ENCODE measurements around the gene NTRK1. TPM values are rescaled to one million over a fixed set of nuclear protein-coding genes. Genes with fewer than 3 reads are reported as not detected.

Gene NTRK1
- total and polyA plus RNA-seq, 2 donors (not counting 1 experiment from before 2014, with no cell fraction given), result not detected

DNA sequence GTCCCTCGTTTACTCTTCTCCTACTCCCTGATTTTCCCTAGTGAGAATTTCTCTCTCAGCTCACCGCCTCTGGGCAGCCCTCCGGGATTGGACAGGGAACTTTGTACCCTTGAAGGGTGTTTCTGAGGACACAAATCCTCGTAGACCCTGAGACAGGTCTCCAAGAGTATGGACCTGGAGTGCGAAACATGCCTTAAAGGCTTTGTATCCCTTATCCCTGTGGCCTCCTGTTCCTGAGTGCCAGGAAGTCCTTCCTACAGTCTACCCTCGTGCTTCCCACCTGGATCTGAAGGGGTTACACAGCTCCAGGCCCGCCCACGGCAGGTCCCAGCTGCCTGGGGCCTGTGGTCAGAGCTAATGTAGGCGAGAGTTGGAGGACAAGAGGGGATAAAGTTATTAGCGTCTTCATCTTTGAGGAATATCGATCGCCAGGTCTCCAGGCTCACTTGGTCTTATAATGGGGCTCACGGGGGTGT, 25.3 kb downstream of the NTRK1 start:
- Histone ChIP-seq H3K4me1 (ENCODE audit: control insufficient read depth, extremely low read depth, insufficient read depth, low read length) (no peaks in the 10 kb centered on the region), H3K79me2 (ENCODE audit: control insufficient read depth, insufficient read depth, low read length) (no peaks in the 10 kb centered on the region), H3K4me3 (replicated peaks in 1 of 4; ENCODE audit: control extremely low read depth in 1 of 4, insufficient read depth in 1 of 4, low read depth in 3 of 4, low read length in 4 of 4) (no peak overlapping the region), H4K20me1 (ENCODE audit: control insufficient read depth, extremely low read depth, insufficient read depth, low read length) (no peaks in the 10 kb centered on the region), H3K9ac (ENCODE audit: insufficient read depth, low read length) (no peak overlapping the region), H3K27ac (ENCODE audit: insufficient read depth, low read length) (no peak overlapping the region), H3K4me2 (ENCODE audit: extremely low read depth, insufficient read depth, low read length) (no peak overlapping the region), H3K36me3 (ENCODE audit: control insufficient read depth, insufficient read depth, low read length) (no peaks in the 10 kb centered on the region), H3K9me3 (ENCODE audit: control insufficient read depth, insufficient read depth, low read depth, low read length) (no peaks in the 10 kb centered on the region), H3K27me3 (ENCODE audit: control insufficient read depth, insufficient read depth, low read length) (peaks cover 54% of the 10 kb centered on the region), H2AFZ (ENCODE audit: low read length) (no peak overlapping the region)
- DNase-seq (ENCODE audit: low read depth in 2 of 2), result peak in 1 of 2 donors; percentile 18
- TF ChIP-seq EZH2 (IDR thresholded peaks at IDR 0.05; ENCODE audit: low read length, missing control alignments), result no peak

DNA sequence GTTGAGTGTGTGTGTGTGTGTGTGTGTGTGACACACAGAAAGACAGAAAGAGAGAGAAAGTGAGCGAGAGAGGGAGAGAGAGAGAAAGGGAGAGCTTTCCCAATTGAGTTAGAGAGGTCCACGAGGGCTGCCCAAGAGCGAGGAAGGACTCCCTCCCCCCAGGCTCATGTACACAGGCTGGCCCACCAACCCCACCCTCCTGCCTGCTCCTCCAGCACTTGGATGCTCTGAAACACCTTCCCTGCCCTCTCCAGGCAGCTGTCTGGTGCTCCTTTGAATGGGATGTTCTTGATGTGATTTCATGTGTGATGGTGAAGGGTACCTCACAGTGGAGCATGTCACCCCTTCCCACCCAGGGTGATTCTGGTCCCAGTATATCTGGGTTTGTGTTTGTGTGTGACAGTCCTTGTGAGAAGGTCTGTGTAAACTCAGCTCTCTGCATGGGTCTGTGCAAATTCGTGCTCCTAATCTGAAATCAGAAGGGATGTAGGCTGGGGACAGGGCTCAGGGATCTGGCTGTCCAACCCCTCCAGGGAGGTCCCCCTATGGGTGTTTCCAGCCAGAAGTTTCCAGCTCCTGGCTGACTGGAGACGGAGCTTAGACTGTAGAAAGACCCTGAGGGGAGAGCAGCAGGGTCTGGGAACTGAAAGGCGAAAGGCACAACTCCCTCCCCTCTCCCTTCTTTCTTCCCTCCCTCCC, 26.1 kb downstream of the NTRK1 start:
- peaks cover 48% of the 10 kb centered on the region for H3K27me3 ChIP-seq (ENCODE audit: control insufficient read depth, insufficient read depth, low read length)
- H3K4me2 ChIP-seq (ENCODE audit: extremely low read depth, insufficient read depth, low read length), result no peak overlapping the region
- DNase-seq (ENCODE audit: low read depth in 2 of 2), result no peak

DNA sequence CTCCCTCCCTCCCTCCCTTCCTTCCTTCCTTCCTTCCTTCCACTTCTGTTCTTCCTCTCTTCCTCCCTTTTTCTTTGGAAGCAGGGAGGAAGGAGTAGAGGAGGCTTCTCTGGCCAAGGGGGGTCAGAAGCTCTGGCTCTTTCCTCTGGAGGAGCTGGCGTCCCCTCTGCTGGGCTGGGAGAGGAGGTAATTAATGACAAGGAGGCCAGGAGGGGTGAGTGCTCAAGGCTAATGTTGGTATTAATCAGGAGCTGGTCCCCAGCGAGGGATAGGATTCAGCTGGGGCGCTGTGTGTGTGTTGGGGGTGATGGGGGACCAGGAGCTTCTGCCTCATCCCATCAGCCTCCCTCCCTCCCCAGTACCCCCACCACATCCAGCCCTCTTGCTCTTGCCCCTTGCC, 26.7 kb downstream of the NTRK1 start:
- H4K20me1 ChIP-seq (ENCODE audit: control insufficient read depth, extremely low read depth, insufficient read depth, low read length), result no peaks in the 10 kb centered on the region
- H3K79me2 ChIP-seq (ENCODE audit: control insufficient read depth, insufficient read depth, low read length), result no peaks in the 10 kb centered on the region
- no peaks in the 10 kb centered on the region for H3K9me3 ChIP-seq (ENCODE audit: control insufficient read depth, insufficient read depth, low read depth, low read length)
- no peaks in the 10 kb centered on the region for H3K36me3 ChIP-seq (ENCODE audit: control insufficient read depth, insufficient read depth, low read length)
- no peak overlapping the region for H3K27ac ChIP-seq (ENCODE audit: insufficient read depth, low read length)
- H3K9ac ChIP-seq (ENCODE audit: insufficient read depth, low read length), result no peak overlapping the region
- H2AFZ ChIP-seq (ENCODE audit: low read length), result no peak overlapping the region
- peaks cover 43% of the 10 kb centered on the region for H3K27me3 ChIP-seq (ENCODE audit: control insufficient read depth, insufficient read depth, low read length)
- no peak overlapping the region for H3K4me2 ChIP-seq (ENCODE audit: extremely low read depth, insufficient read depth, low read length)
- no peaks in the 10 kb centered on the region for H3K4me1 ChIP-seq (ENCODE audit: control insufficient read depth, extremely low read depth, insufficient read depth, low read length)
- DNase-seq (ENCODE audit: low read depth in 2 of 2), result no peak
- no peak overlapping the region for H3K4me3 ChIP-seq (replicated peaks in 1 of 4; ENCODE audit: control extremely low read depth in 1 of 4, insufficient read depth in 1 of 4, low read depth in 3 of 4, low read length in 4 of 4)
- no peak for TF ChIP-seq EZH2 (IDR thresholded peaks at IDR 0.05; ENCODE audit: low read length, missing control alignments)
- TF ChIP-seq, protein P1, sequence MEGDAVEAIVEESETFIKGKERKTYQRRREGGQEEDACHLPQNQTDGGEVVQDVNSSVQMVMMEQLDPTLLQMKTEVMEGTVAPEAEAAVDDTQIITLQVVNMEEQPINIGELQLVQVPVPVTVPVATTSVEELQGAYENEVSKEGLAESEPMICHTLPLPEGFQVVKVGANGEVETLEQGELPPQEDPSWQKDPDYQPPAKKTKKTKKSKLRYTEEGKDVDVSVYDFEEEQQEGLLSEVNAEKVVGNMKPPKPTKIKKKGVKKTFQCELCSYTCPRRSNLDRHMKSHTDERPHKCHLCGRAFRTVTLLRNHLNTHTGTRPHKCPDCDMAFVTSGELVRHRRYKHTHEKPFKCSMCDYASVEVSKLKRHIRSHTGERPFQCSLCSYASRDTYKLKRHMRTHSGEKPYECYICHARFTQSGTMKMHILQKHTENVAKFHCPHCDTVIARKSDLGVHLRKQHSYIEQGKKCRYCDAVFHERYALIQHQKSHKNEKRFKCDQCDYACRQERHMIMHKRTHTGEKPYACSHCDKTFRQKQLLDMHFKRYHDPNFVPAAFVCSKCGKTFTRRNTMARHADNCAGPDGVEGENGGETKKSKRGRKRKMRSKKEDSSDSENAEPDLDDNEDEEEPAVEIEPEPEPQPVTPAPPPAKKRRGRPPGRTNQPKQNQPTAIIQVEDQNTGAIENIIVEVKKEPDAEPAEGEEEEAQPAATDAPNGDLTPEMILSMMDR (conservative IDR thresholded peaks at IDR 0.05 in 1 of 2, IDR thresholded peaks at IDR 0.05 in 1 of 2; ENCODE audit: low read depth in 1 of 2, low read length in 2 of 2), result no peak

More for the DNA sequence above, 26.1 kb downstream of the NTRK1 start:
- H3K79me2 ChIP-seq (ENCODE audit: control insufficient read depth, insufficient read depth, low read length), result no peaks in the 10 kb centered on the region
- H2AFZ ChIP-seq (ENCODE audit: low read length), result no peak overlapping the region
- no peak overlapping the region for H3K4me3 ChIP-seq (replicated peaks in 1 of 4; ENCODE audit: control extremely low read depth in 1 of 4, insufficient read depth in 1 of 4, low read depth in 3 of 4, low read length in 4 of 4)
- H3K9me3 ChIP-seq (ENCODE audit: control insufficient read depth, insufficient read depth, low read depth, low read length), result no peaks in the 10 kb centered on the region
- no peak overlapping the region for H3K9ac ChIP-seq (ENCODE audit: insufficient read depth, low read length)
- no peaks in the 10 kb centered on the region for H3K4me1 ChIP-seq (ENCODE audit: control insufficient read depth, extremely low read depth, insufficient read depth, low read length)
- no peak for TF ChIP-seq EZH2 (IDR thresholded peaks at IDR 0.05; ENCODE audit: low read length, missing control alignments)
- TF ChIP-seq, protein P1 (conservative IDR thresholded peaks at IDR 0.05 in 1 of 2, IDR thresholded peaks at IDR 0.05 in 1 of 2; ENCODE audit: low read depth in 1 of 2, low read length in 2 of 2), result no peak
- no peak overlapping the region for H3K27ac ChIP-seq (ENCODE audit: insufficient read depth, low read length)
- H4K20me1 ChIP-seq (ENCODE audit: control insufficient read depth, extremely low read depth, insufficient read depth, low read length), result no peaks in the 10 kb centered on the region
- H3K36me3 ChIP-seq (ENCODE audit: control insufficient read depth, insufficient read depth, low read length), result no peaks in the 10 kb centered on the region
